Neuron (in vitro differentiated cells): ENCODE data around the gene CENPL.
"Not testable (repeated sequence)": the region's sequence is repeated elsewhere in the genome, so short reads cannot be mapped to it uniquely, and the experiment has no call there.

ENCODE experiments used
- H2AFZ ChIP-seq: one replicate; pipeline ENCODE4 v1.6.1; 2013; ENCODE audit warnings: low read depth, mild to moderate bottlenecking, inconsistent platforms, low read length, moderate library complexity
- H3K27me3 ChIP-seq: one replicate; pipeline ENCODE4 v1.6.1; 2013; ENCODE audit warnings: low read length; ENCODE audit not compliant: insufficient read depth
- H3K36me3 ChIP-seq: one replicate; pipeline ENCODE4 v1.6.1; 2013; ENCODE audit warnings: low read length; ENCODE audit not compliant: insufficient read depth
- H3K4me1 ChIP-seq: one replicate; pipeline ENCODE4 v1.6.1; 2013; ENCODE audit warnings: low read length; ENCODE audit not compliant: insufficient read depth
- H3K4me3 ChIP-seq: 2 replicates; pipeline ENCODE4 v1.5.1; 2013; ENCODE audit warnings: mild to moderate bottlenecking, low read length, moderate library complexity
- H3K9me3 ChIP-seq: one replicate; pipeline ENCODE4 v1.6.1; 2013; ENCODE audit warnings: low read length

Gene CENPL

DNA sequence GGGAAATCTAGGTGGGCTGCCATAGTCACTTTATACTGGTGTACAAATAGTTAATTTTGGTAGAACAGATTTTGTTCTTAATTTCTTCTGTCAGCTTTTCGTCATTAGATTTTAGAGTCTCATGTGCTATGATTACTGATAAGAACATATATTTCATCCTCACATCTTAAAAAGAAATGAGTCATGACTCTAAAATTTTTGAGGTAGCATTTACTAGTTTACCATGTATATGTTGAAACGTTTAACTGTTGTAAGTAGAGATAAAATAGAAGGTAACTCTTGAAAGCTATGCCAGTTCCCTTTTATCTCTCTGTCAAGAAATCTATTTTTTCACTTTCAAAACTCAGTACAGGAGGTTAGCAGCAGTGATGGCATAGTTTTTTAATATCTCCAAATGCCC is 56.5 kb downstream of the CENPL start:
- Histone ChIP-seq H3K36me3 (peaks cover 10% of the 10 kb centered on the region), H3K9me3 (no peaks in the 10 kb centered on the region), H3K27me3 (no peaks in the 10 kb centered on the region), H3K4me1 (no peaks in the 10 kb centered on the region), H2AFZ (no peak overlapping the region), H3K4me3 (no peak overlapping the region)

DNA sequence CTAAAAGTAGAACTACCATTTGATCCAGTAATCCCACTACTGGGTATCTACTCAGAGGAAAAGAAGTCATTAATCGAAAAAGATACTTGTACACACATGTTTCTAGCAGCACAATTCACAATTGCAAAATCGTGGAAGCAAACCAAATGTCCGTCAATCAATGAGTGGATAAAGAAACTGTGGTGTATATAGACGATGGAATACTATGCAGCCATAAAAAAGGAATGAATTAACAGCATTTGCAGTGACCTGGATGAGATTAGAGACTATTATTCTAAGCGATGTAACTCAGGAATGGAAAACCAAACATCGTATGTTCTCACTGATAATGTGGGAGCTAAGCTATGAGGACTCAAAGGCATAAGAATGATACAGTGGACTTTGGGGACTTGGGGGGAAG is 60.4 kb downstream of the CENPL start:
- H3K27me3 ChIP-seq, H3K9me3 ChIP-seq, H3K4me1 ChIP-seq, H3K4me3 ChIP-seq, H2AFZ ChIP-seq: not testable (repeated sequence)
- peaks cover 20% of the 10 kb centered on the region for H3K36me3 ChIP-seq

DNA sequence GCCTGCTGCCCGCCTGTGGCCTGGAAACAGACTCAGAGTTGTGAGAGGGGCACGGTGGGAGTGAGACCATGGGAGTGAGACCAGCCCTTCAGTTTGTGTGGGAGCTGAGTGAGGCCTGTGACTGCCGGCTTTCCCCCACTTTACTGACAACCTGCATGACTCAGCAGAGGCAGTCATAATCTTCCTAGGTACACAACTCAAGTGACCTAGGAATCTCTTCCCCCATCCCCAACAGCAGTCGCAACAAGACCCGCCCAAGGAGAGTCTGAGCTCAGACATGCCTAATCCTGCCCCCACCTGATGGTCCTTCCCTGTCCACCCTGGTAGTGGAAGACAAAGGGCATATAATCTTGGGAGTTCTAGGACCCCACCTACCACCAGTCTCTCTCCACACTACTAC is 65.7 kb downstream of the CENPL start:
- no peaks in the 10 kb centered on the region for H3K27me3 ChIP-seq
- H3K9me3 ChIP-seq = peaks cover 15% of the 10 kb centered on the region
- no peak overlapping the region for H2AFZ ChIP-seq
- H3K4me1 ChIP-seq = no peaks in the 10 kb centered on the region
- no peak overlapping the region for H3K4me3 ChIP-seq
- peaks cover 56% of the 10 kb centered on the region for H3K36me3 ChIP-seq

DNA sequence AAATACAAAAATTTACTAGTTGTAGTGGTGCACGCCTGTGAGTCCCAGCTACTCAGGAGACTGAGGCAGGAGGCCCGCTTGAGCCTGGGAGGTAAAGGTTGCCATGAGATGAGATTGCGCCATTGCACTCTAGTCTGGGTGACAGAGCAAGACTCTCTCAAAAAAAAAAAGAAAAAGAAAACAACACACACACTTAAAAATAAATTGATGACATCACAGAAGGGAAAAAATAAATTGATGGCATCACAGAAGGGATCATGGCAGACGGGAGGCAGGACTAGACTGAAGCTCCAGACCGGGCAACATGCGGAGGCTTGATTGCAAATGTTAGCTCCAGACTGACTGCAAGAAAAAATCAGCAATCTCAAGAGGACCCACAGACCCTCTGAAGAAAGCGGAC is 66.6 kb downstream of the CENPL start:
- Histone ChIP-seq H3K36me3 (peaks cover 57% of the 10 kb centered on the region), H3K4me3 (no peak overlapping the region)

GRCh38 chr1:173757666-173758065 is 67.0 kb downstream of the CENPL start:
- Histone ChIP-seq H3K4me3 (no peak overlapping the region), H3K9me3 (peaks cover 15% of the 10 kb centered on the region), H3K27me3 (no peaks in the 10 kb centered on the region), H3K4me1 (no peaks in the 10 kb centered on the region), H2AFZ (no peak overlapping the region), H3K36me3 (peaks cover 60% of the 10 kb centered on the region)

More for the DNA sequence above, 66.6 kb downstream of the CENPL start:
- H3K9me3 ChIP-seq = peaks cover 15% of the 10 kb centered on the region
- no peak overlapping the region for H2AFZ ChIP-seq
- no peaks in the 10 kb centered on the region for H3K27me3 ChIP-seq
- no peaks in the 10 kb centered on the region for H3K4me1 ChIP-seq

DNA sequence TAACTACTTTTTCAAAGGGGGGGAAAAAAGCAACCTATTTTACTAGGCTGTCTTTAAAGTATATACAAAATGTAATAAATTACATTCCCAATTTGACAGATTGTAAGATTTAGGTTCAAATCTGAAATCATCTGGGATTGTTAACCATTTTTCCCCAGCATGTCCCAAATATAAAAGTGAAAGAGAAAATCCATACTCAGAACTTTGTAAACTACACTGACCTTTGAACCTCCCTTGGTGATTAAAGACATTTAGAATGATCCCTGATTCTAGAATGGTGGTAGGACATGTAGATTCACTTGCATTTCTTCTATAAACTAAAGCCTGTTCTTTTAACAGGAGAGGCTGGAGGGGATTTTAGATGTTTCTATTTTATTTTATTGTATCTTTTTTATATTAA is 70.9 kb downstream of the CENPL start:
- H3K9me3 ChIP-seq = peaks cover 5% of the 10 kb centered on the region
- H3K27me3 ChIP-seq = no peaks in the 10 kb centered on the region
- peaks cover 52% of the 10 kb centered on the region for H3K36me3 ChIP-seq
- H3K4me3 ChIP-seq = no peak overlapping the region
- no peak overlapping the region for H2AFZ ChIP-seq
- H3K4me1 ChIP-seq = no peaks in the 10 kb centered on the region
